Nephron progenitor cell (in vitro differentiated cells): ENCODE measurements around the gene LTBP1.
A peak's percentile ranks its signal among the peaks of the same experiment; 100 is the strongest.

Experiments used
- DNase-seq: peaks from one replicate; pipeline ENCODE4 v3.0.0; 2021
- H3K27ac Mint-ChIP-seq: 2 replicates; pipeline ENCODE4 v1.8.0; 2021; ENCODE audit warnings: mild to moderate bottlenecking, moderate library complexity, mixed read lengths
- H3K27me3 Mint-ChIP-seq: 2 replicates; pipeline ENCODE4 v1.8.0; 2021; ENCODE audit warnings: mild to moderate bottlenecking, low read depth, mixed read lengths; ENCODE audit not compliant: poor library complexity
- H3K36me3 Mint-ChIP-seq: 2 replicates; pipeline ENCODE4 v1.8.0; 2021; ENCODE audit warnings: low read depth, mixed read lengths
- H3K4me1 Mint-ChIP-seq: 2 replicates; pipeline ENCODE4 v1.8.0; 2021; ENCODE audit warnings: mixed read lengths
- H3K4me3 Mint-ChIP-seq: 2 replicates; pipeline ENCODE4 v1.8.0; 2021; ENCODE audit warnings: mild to moderate bottlenecking, moderate library complexity, mixed read lengths
- H3K9me3 Mint-ChIP-seq: 2 replicates; pipeline ENCODE4 v1.8.0; 2021; ENCODE audit warnings: mild to moderate bottlenecking, moderate library complexity, mixed read lengths
- CTCF ChIP-seq: fragments of 200-600 bp; sonication (generic); IDR thresholded peaks from 2 replicates; pipeline ENCODE4 v1.5.0; 2021; ENCODE audit warnings: antibody characterized with exemption

The LTBP1 gene

GRCh38 chr2:32938934-32939333 lies 7.8 kb upstream of the LTBP1 start:
- DNase-seq: no peak
- Mint-ChIP-seq H3K27ac (peak overlapping the region; percentile 6), H3K9me3 (no peaks in the 10 kb centered on the region), H3K4me3 (peak overlapping the region; percentile 1), H3K4me1 (peaks cover 35% of the 10 kb centered on the region), H3K36me3 (no peaks in the 10 kb centered on the region), H3K27me3 (no peaks in the 10 kb centered on the region)
- TF ChIP-seq CTCF: no peak

GRCh38 chr2:32940316-32940997 lies 6.3 kb upstream of the LTBP1 start:
- Mint-ChIP-seq H3K4me3 (no peak overlapping the region), H3K4me1 (peaks cover 35% of the 10 kb centered on the region), H3K36me3 (peaks cover 5% of the 10 kb centered on the region), H3K27me3 (peaks cover 5% of the 10 kb centered on the region), H3K9me3 (peaks cover 4% of the 10 kb centered on the region), H3K27ac (no peak overlapping the region)
- no peak for DNase-seq
- TF ChIP-seq CTCF: no peak

DNA sequence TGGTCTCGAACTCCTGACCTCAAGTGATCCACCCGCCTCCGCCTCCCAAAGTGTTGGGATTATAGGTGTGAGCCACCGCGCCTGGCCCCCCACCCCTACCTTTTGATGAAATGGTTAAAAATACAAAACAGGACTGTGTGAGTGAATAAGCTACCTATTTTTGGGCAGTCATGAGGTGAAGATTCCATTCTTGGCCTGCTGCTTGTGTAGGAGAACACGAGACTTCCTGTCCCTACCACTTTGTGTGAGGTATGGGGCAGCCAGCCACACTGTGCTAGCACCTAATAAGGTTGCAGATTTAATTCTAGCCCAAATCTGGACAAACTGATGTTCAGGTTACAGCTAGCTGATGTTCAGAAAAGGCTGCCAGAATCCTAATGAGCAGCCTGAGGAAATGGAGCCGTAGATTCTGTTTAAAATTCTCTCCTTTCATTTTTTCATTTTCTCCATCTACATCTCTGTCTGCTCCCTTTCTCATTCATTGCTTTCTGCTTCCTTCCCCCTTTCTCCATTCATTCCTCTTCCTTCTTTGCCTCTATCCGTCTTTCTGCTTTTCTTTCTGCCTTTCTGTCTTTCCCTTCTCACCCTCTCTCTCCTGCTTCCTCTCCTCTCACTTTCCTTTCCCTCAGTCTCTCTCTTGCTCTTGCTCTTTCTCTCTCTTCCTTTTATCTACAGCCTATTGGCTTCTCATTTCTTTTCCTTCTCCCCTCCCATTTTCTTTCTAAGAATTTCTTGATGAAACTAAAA lies 4.6 kb upstream of the LTBP1 start:
- no peak for DNase-seq
- H3K27me3 Mint-ChIP-seq: peaks cover 5% of the 10 kb centered on the region
- peaks cover 4% of the 10 kb centered on the region for H3K9me3 Mint-ChIP-seq
- H3K4me3 Mint-ChIP-seq: no peak overlapping the region
- peaks cover 27% of the 10 kb centered on the region for H3K4me1 Mint-ChIP-seq
- H3K36me3 Mint-ChIP-seq: peaks cover 5% of the 10 kb centered on the region
- TF ChIP-seq CTCF: no peak
- H3K27ac Mint-ChIP-seq: peak overlapping the region; percentile 34

- Mint-ChIP-seq H3K4me1 (peaks cover 24% of the 10 kb centered on the region), H3K9me3 (peaks cover 4% of the 10 kb centered on the region), H3K27ac (no peak overlapping the region), H3K36me3 (peaks cover 5% of the 10 kb centered on the region), H3K4me3 (no peak overlapping the region), H3K27me3 (peaks cover 5% of the 10 kb centered on the region)
- no peak for TF ChIP-seq CTCF
- DNase-seq: no peak
Observed at GRCh38 chr2:32942793-32943485, 3.8 kb upstream of the LTBP1 start.

- no peak overlapping the region for H3K27ac Mint-ChIP-seq
- H3K4me3 Mint-ChIP-seq: peak overlapping the region; percentile 23
- peaks cover 26% of the 10 kb centered on the region for H3K4me1 Mint-ChIP-seq
- peaks cover 5% of the 10 kb centered on the region for H3K27me3 Mint-ChIP-seq
- no peak for DNase-seq
- H3K9me3 Mint-ChIP-seq: peaks cover 4% of the 10 kb centered on the region
- H3K36me3 Mint-ChIP-seq: peaks cover 5% of the 10 kb centered on the region
- no peak for TF ChIP-seq CTCF
Observed at GRCh38 chr2:32945286-32945685, 1.5 kb upstream of the LTBP1 start.
